Activated CD8-positive, alpha-beta T cell treated with anti-CD3 and anti-CD28 coated beads for 36 hours (primary cell): Measurements from ENCODE around the gene MYH11. TPM values are rescaled to one million over a fixed set of nuclear protein-coding genes. Genes with fewer than 3 reads are reported as not detected.

ENCODE experiments used
- ATAC-seq: fragments of 200-7000 bp; cut with Tn5 transposase; one replicate; pipeline ENCODE4 v1.10.0; 2021; ENCODE audit warnings: mild to moderate bottlenecking, moderate library complexity
- CTCF ChIA-PET: fragments of 350-600 bp; sonication (Branson Sonifier 250); formaldehyde crosslinking; loops from one replicate; lab custom pipeline; 2021; ENCODE audit warnings: antibody characterized with exemption; lab: Charles Lee
- POLR2A ChIA-PET: fragments of 350-600 bp; sonication (Branson Sonifier 250); formaldehyde crosslinking; loops from one replicate; lab custom pipeline; 2021; ENCODE audit warnings: antibody characterized with exemption; lab: Charles Lee
- DNase-seq: peaks from one replicate; pipeline ENCODE4 v3.0.0-alpha.2; 2020
- H3K27ac Mint-ChIP-seq: one replicate; pipeline ENCODE4 v1.8.0; 2021; ENCODE audit warnings: mild to moderate bottlenecking, mixed read lengths
- H3K27me3 Mint-ChIP-seq: one replicate; pipeline ENCODE4 v1.8.0; 2021; ENCODE audit warnings: mixed read lengths
- H3K36me3 Mint-ChIP-seq: one replicate; pipeline ENCODE4 v1.8.0; 2021; ENCODE audit warnings: low read depth, mixed read lengths
- H3K4me1 Mint-ChIP-seq: one replicate; pipeline ENCODE4 v1.8.0; 2021; ENCODE audit warnings: low read depth, mixed read lengths
- H3K4me3 Mint-ChIP-seq: one replicate; pipeline ENCODE4 v1.8.0; 2021; ENCODE audit warnings: mild to moderate bottlenecking, moderate library complexity, mixed read lengths
- H3K9me3 Mint-ChIP-seq: one replicate; pipeline ENCODE4 v1.8.0; 2021; ENCODE audit warnings: mixed read lengths
- CTCF ChIP-seq: fragments of 200-600 bp; IDR thresholded peaks from one replicate; pipeline ENCODE4 v1.8.0; 2022; ENCODE audit warnings: antibody characterized with exemption, mild to moderate bottlenecking
- intact Hi-C: fragments of 100-400 bp; cut with micrococcal nuclease; formaldehyde crosslinking; loops from one replicate; pipeline ENCODE4 v1.10.0; 2022
- total RNA-seq, 2 experiments: library from RNA; stranded (reverse); gene quantifications; one replicate each; pipeline ENCODE4 v1.2.3, GENCODE V29; 2021

MYH11 gene
- total RNA-seq, 2 experiments from 2014 or later = not detected

DNA sequence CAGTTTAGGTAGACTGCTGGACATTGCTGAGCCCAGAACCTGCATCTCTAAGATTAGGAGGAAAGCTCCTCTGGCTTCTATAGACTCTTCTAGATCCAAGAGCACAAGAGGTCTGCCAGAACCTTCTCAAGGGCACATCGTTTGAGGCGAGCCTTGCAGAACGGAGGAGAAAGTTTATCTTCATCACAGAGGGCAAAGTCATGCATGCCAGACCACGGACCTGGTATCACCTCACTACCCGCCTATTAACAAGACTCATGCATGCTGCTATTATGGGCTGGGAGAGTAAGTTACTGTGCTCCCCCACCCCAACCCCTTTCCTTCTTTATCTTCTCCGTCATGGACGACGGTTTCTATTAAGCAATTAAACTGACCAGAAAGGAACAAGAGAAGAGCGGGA, 23.3 kb downstream of the MYH11 start:
- H3K4me3 Mint-ChIP-seq = no peak overlapping the region
- no peak for ATAC-seq
- TF ChIP-seq CTCF = no peak
- ChIA-PET POLR2A (interaction anchor here (0.6 kb wide), 1 partner anchor 294 kb away, joined by 3 read pairs; no protein-coding TSS in a partner anchor), CTCF (interaction anchor here (1.1 to 1.2 kb wide), 2 partner anchors 11 to 55 kb away, joined by 3 to 5 read pairs; partner anchors contain the start of gene CEP20)
- H3K27me3 Mint-ChIP-seq = no peaks in the 10 kb centered on the region
- H3K27ac Mint-ChIP-seq = no peak overlapping the region
- intact Hi-C loops = no loop called here
- no peaks in the 10 kb centered on the region for H3K9me3 Mint-ChIP-seq
- peaks cover 9% of the 10 kb centered on the region for H3K4me1 Mint-ChIP-seq
- H3K36me3 Mint-ChIP-seq = no peaks in the 10 kb centered on the region
- DNase-seq = no peak

GRCh38 chr16:15832241-15832640, 24.6 kb downstream of the MYH11 start:
- ChIA-PET POLR2A (no interaction called here), CTCF (interaction anchor here (1.9 kb wide), 1 partner anchor 11 kb away, joined by 5 read pairs; no protein-coding TSS in a partner anchor)
- Mint-ChIP-seq H3K27me3 (no peaks in the 10 kb centered on the region), H3K36me3 (no peaks in the 10 kb centered on the region), H3K4me1 (peaks cover 9% of the 10 kb centered on the region), H3K4me3 (no peak overlapping the region), H3K9me3 (no peaks in the 10 kb centered on the region), H3K27ac (no peak overlapping the region)
- TF ChIP-seq CTCF = no peak
- no peak for DNase-seq
- ATAC-seq = no peak
- intact Hi-C loops = no loop called here

DNA sequence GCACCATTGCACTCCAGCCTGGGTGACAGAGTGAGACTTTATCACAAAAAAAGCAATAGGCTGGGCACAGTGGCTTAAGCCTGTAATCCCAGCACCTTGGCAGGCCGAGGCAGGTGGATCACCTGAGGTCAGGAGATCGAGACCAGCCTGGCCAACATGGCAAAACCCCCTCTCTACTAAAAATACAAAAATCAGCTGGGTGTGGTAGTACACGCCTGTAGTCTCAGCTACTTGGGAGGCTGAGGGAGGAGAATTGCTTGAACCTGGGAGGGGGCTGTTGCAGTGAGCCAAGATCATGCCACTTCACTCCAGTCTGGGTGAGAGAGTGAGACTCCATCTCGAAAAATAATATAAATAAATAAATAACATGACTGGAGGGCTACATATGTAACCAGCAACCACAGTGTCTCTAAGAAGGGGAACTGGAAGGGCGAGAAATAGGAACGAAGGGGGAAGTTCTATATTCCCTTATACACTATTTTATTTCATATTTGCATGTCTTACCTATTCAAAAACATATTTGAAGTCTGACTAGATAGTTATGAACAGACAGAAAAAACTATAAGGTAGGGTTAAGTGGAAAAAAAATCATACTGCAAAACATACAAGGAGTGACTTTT, 25.9 kb downstream of the MYH11 start:
- no peak for TF ChIP-seq CTCF
- intact Hi-C loops = no loop called here
- H3K4me1 Mint-ChIP-seq = peaks cover 8% of the 10 kb centered on the region
- no peak overlapping the region for H3K4me3 Mint-ChIP-seq
- ChIA-PET POLR2A (no interaction called here), CTCF (no interaction called here)
- ATAC-seq (no peak), DNase-seq (no peak)
- no peak overlapping the region for H3K27ac Mint-ChIP-seq
- H3K9me3 Mint-ChIP-seq = no peaks in the 10 kb centered on the region
- no peaks in the 10 kb centered on the region for H3K36me3 Mint-ChIP-seq
- H3K27me3 Mint-ChIP-seq = no peaks in the 10 kb centered on the region

DNA sequence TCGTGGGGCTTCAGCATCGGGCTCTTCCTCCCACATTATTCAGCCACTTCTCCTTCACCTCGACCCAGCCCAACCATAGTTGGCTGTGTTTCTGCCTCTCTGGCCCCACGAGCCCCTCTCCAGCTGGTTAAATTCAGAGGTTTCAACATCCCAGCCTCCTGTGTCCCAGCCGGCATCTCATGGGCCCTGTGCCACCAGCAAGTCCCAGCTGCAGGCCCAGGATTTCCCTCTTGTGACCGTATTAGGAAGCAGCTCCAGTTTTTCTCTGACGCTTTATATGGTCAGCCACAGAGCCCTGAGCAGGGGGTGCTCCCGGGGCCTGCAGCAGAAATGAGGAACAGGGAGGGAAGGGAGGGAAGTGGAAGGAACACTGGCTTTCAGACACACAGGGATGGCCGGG, 27.4 kb downstream of the MYH11 start:
- Mint-ChIP-seq H3K4me1 (no peaks in the 10 kb centered on the region), H3K36me3 (no peaks in the 10 kb centered on the region), H3K9me3 (no peaks in the 10 kb centered on the region), H3K27ac (no peak overlapping the region), H3K4me3 (no peak overlapping the region), H3K27me3 (no peaks in the 10 kb centered on the region)
- intact Hi-C loops = no loop called here
- ChIA-PET CTCF (no interaction called here), POLR2A (interaction anchor here (1.1 kb wide), 1 partner anchor 208 kb away, joined by 3 read pairs; no protein-coding TSS in a partner anchor)
- TF ChIP-seq CTCF = no peak
- DNase-seq = no peak
- ATAC-seq = no peak

GRCh38 chr16:15827709-15828343, 29.0 kb downstream of the MYH11 start:
- ChIA-PET CTCF (no interaction called here), POLR2A (no interaction called here)
- no peak for TF ChIP-seq CTCF
- H3K9me3 Mint-ChIP-seq = no peaks in the 10 kb centered on the region
- DNase-seq (no peak), ATAC-seq (no peak)
- H3K27me3 Mint-ChIP-seq = no peaks in the 10 kb centered on the region
- no peaks in the 10 kb centered on the region for H3K36me3 Mint-ChIP-seq
- no peaks in the 10 kb centered on the region for H3K4me1 Mint-ChIP-seq
- intact Hi-C loops = no loop called here
- no peak overlapping the region for H3K4me3 Mint-ChIP-seq
- H3K27ac Mint-ChIP-seq = no peak overlapping the region
